Gastroesophageal sphincter (tissue), 4 donors: ENCODE measurements around the gene FES. TPM values are rescaled to one million over a fixed set of nuclear protein-coding genes. Genes with fewer than 3 reads are reported as not detected.

ENCODE experiments used
- ATAC-seq: fragments of 150-250 bp; one replicate; pipeline ENCODE4 v1.9.1; 2016; ENCODE audit warnings: mild to moderate bottlenecking, moderate library complexity
- H3K27ac ChIP-seq, 4 donors: fragments of 200-600 bp; sonication (generic) in 3 of 4; 1 replicate in 3 of 4; 2 replicates in 1 of 4; pipeline ENCODE4 v1.5.1; 2016 to 2019
- H3K27me3 ChIP-seq: fragments of 200-600 bp; sonication (generic); one replicate; pipeline ENCODE4 v1.5.1; 2019
- H3K36me3 ChIP-seq, 2 donors: fragments of 200-600 bp; sonication (generic); one replicate each; pipeline ENCODE4 v1.5.1; 2019; ENCODE audit warnings: control low read depth in 1 of 2
- H3K4me1 ChIP-seq, 3 donors: fragments of 200-600 bp; sonication (generic); 1 replicate in 2 of 3; 2 replicates in 1 of 3; pipeline ENCODE4 v1.5.1; 2016 to 2019; ENCODE audit warnings: control low read depth in 2 of 3
- H3K4me3 ChIP-seq, 2 donors: fragments of 200-600 bp; sonication (generic); one replicate each; pipeline ENCODE4 v1.5.1; 2019; ENCODE audit warnings: mild to moderate bottlenecking in 1 of 2, moderate library complexity in 1 of 2
- H3K9me3 ChIP-seq, 3 donors: fragments of 200-600 bp; sonication (generic); one replicate each; pipeline ENCODE4 v1.5.1; 2017 to 2019; ENCODE audit warnings: control low read depth in 2 of 3
- EP300 ChIP-seq: sonication (generic); formaldehyde crosslinking; IDR thresholded peaks from one replicate; pipeline ENCODE4 v1.6.1; 2017; ENCODE audit warnings: antibody characterized with exemption, mild to moderate bottlenecking
- POLR2A ChIP-seq, 2 donors: fragments of 450-650 bp; IDR thresholded peaks; one replicate each; pipeline ENCODE4 v1.6.1; 2017; ENCODE audit warnings: antibody characterized with exemption in 2 of 2, mild to moderate bottlenecking in 2 of 2, moderate library complexity in 1 of 2
- POLR2AphosphoS5 ChIP-seq: sonication (generic); formaldehyde crosslinking; IDR thresholded peaks from one replicate; pipeline ENCODE4 v1.6.1; 2017; ENCODE audit warnings: antibody characterized with exemption
- WGBS, 2 donors: methylation state at CpG; one replicate each; pipeline ENCODE4 v1.1.5; 2018; ENCODE audit warnings: low coverage in 1 of 2; 5-methylcytosine and 5-hydroxymethylcytosine counted together
- total RNA-seq, 4 donors: library from RNA; depleted of rRNA; stranded (reverse); fragments of >200 nt; gene quantifications; one replicate each; pipeline ENCODE4 v1.1.0, GENCODE V29; 2016
- TF ChIP-seq, protein P1 (sequence below), 4 experiments: fragments of 200-600 bp in 2 of 4; fragments of 450-650 bp in 2 of 4; sonication (generic) in 1 of 4; IDR thresholded peaks; one replicate each; pipeline ENCODE4 v1.5.1; 2017 to 2019; ENCODE audit warnings: antibody characterized with exemption in 4 of 4, mild to moderate bottlenecking in 2 of 4, moderate library complexity in 2 of 4

Gene FES
- total RNA-seq, 4 donors from 2014 or later, result 40.1 to 70.4 (median 43.5) TPM

DNA sequence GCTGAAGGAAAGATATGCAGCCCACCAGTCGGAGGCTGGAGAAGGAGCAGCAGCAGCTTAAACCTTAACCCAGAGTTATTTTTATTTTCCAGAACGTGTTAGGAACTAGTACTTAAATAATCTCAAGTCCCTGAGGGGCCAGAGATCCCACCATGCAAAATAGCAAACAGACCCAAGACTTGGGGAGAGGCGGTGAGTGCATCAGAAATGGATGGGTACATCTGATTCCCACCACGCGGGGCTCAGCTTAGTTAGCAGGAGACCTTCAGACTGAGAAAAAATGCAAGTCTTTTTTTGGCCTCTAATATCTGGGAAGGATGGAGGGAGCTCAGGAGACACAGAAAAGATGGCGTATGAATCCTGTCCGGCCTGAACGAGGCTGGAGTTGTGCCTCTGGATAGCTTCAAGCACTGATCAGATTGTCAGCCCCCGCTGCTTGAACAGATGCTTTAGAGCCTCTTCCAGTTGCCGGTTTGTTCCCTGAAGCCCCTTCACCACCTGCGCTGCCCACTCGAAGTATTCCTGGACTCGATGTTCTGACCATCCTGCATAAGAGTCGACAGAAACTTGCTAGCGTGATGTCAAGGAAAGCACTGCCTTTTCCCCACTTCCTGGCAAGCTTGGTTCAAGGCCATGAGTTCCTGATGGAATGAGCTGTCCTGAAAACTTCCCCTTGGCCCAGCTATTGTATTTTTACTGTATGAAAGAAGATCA is 46.7 kb downstream of the FES start:
- H3K27ac ChIP-seq, result peak overlapping the region; percentile 48 to 92 (median 88)

DNA sequence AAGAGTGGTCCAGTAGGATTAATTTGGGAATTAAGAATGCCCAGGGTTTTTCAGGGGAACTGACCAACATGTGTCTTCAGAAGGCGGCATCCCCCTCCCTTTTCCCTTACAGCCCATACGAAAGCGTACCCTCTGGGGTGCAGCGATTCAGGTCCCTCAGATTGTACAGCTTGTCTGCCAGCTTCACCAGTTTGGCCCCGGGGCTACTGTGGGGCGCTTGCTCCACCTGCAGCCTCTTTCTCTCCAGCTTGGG is 47.2 kb downstream of the FES start:
- Histone ChIP-seq H3K27me3 (no peaks in the 10 kb centered on the region), H3K4me1 (peaks cover 0 to 65% (median 33%) of the 10 kb centered on the region in 3 donors), H3K9me3 (no peaks in the 10 kb centered on the region), H3K4me3 (peak overlapping the region in 1 of 2 donors; percentile 81), H3K36me3 (no peaks in the 10 kb centered on the region), H3K27ac (peak overlapping the region in 3 of 4 donors; percentile 88 to 92 (median 89))
- TF ChIP-seq EP300 (no peak), POLR2A (IDR thresholded peaks at IDR 0.05) (no peak), POLR2AphosphoS5 (no peak)
- TF ChIP-seq, protein P1, sequence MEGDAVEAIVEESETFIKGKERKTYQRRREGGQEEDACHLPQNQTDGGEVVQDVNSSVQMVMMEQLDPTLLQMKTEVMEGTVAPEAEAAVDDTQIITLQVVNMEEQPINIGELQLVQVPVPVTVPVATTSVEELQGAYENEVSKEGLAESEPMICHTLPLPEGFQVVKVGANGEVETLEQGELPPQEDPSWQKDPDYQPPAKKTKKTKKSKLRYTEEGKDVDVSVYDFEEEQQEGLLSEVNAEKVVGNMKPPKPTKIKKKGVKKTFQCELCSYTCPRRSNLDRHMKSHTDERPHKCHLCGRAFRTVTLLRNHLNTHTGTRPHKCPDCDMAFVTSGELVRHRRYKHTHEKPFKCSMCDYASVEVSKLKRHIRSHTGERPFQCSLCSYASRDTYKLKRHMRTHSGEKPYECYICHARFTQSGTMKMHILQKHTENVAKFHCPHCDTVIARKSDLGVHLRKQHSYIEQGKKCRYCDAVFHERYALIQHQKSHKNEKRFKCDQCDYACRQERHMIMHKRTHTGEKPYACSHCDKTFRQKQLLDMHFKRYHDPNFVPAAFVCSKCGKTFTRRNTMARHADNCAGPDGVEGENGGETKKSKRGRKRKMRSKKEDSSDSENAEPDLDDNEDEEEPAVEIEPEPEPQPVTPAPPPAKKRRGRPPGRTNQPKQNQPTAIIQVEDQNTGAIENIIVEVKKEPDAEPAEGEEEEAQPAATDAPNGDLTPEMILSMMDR (IDR thresholded peaks at IDR 0.05), result no peak
- ATAC-seq, result no peak
- WGBS, 2 donors, result 83% methylated on average over 1 of the region's 6 CpGs; no CpG with 5 or more reads in 1 of the 2 donors

More for the DNA sequence above, 46.7 kb downstream of the FES start:
- Histone ChIP-seq H3K4me3 (peak overlapping the region in 1 of 2 donors; percentile 61), H3K9me3 (no peaks in the 10 kb centered on the region), H3K27me3 (no peaks in the 10 kb centered on the region), H3K36me3 (no peaks in the 10 kb centered on the region), H3K4me1 (peaks cover 0 to 60% (median 28%) of the 10 kb centered on the region in 3 donors)
- 61 to 64% methylated on average over 7 to 8 of the region's 15 CpGs for WGBS, 2 donors
- TF ChIP-seq EP300, result no peak
- TF ChIP-seq, protein P1 (IDR thresholded peaks at IDR 0.05), result no peak
- no peak for TF ChIP-seq POLR2A (IDR thresholded peaks at IDR 0.05)
- TF ChIP-seq POLR2AphosphoS5, result no peak
- no peak for ATAC-seq

DNA sequence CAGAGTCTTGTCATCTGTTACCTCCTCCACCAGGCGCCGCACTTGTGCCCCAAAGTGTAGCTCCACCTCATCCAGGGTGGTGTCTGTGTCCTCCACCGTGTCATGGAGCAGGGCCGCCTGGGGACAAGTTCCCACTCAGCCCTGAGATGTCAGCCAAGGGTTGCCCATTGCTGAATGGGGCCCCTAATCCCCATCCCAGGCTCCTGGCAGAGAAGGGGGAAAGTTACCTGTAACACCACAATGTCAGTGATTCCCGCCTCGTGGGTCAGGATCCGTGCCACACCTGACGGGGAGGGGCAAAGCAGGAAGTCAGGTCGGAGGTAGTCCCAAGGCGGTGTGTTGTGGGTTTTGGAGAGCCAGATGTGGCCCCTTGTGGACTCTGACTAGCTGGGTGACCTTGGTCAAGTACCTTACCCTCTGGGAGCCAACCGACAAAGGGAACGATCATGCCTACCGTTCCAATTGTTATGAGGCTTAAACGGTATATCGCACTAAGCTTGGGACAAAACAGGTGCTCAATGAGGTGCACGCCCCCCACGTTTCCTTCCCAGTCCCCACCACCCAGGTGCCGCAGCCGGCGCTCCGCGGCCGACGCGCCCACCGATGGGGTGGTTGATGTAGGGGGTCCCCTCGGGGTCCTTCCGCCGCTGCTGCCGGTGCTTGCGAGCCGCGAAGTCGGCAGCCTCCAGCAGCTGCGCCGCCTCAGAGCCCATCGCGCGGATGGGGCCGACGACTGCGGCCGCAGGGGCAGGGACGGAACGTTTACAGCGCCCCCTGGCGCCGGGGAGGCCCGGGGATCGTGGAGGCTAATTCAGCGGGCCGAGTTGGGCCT is 47.7 kb downstream of the FES start, which contains the start of gene HDDC3:
Gene HDDC3, minus strand, starts transcription at position 722 of the 832 bp plus-strand sequence. Its CDS starts 9 bp downstream, at position 713.
- Histone ChIP-seq H3K36me3 (peaks cover 0 to 3% of the 10 kb centered on the region in 2 donors), H3K4me1 (peaks cover 0 to 71% (median 34%) of the 10 kb centered on the region in 3 donors), H3K9me3 (no peaks in the 10 kb centered on the region), H3K27me3 (no peaks in the 10 kb centered on the region), H3K4me3 (peak within 1 kb of the TSS; percentile 68 to 81), H3K27ac (peak within 1 kb of the TSS; percentile 36 to 92 (median 88))
- TF ChIP-seq, protein P1 (IDR thresholded peaks at IDR 0.05), result peak; percentile 85 to 96 (median 90)
- TF ChIP-seq POLR2A (IDR thresholded peaks at IDR 0.05) (peak; percentile 51 to 69), POLR2AphosphoS5 (peak; percentile 78), EP300 (no peak)
- WGBS, 2 donors, result 0 to 16% methylated on average over 2 to 4 of the region's 52 CpGs
- ATAC-seq, result peak; percentile 74

DNA sequence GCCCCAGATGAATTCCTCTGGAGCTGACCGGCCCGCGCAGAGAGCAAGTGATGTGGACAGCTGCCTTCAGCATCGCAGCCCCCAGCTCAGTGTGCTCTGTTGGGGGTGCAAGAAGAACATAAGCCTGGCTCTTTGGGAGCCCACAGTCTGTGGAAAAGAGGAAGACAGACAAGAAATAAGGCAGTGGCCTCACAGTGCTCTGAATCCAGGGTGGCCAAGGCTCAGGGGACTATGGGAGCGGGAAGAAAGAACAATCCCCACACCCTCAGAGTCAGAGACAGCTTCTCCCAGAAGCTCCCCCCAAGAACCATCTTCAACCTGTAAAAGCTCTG is 48.3 kb downstream of the FES start:
- Histone ChIP-seq H3K4me1 (peaks cover 0 to 72% (median 34%) of the 10 kb centered on the region in 3 donors), H3K36me3 (peaks cover 0 to 7% of the 10 kb centered on the region in 2 donors), H3K27me3 (no peaks in the 10 kb centered on the region), H3K9me3 (no peaks in the 10 kb centered on the region), H3K27ac (peak overlapping the region in 3 of 4 donors; percentile 88 to 92 (median 89)), H3K4me3 (peak overlapping the region in 1 of 2 donors; percentile 81)
- TF ChIP-seq, protein P1 (IDR thresholded peaks at IDR 0.05), result no peak
- TF ChIP-seq POLR2A (IDR thresholded peaks at IDR 0.05) (no peak), POLR2AphosphoS5 (no peak), EP300 (no peak)
- WGBS, 2 donors, result 4% methylated on average over 4 of the region's 5 CpGs; no CpG with 5 or more reads in 1 of the 2 donors
- no peak for ATAC-seq
